Subcutaneous preadipocyte (primary cell): ENCODE measurements around the gene BORA. TPM values are rescaled to one million over a fixed set of nuclear protein-coding genes. Genes with fewer than 3 reads are reported as not detected.

Experiments
- small RNA-seq: library from RNA; depleted of rRNA; stranded (forward); fragments of <200 nt; gene quantifications from one replicate; pipeline ENCODE3, GENCODE V24; 2012
- total RNA-seq: library from RNA; depleted of rRNA; stranded (reverse); fragments of >200 nt; gene quantifications from 2 replicates; pipeline ENCODE4 v1.2.3, GENCODE V29; 2012

BORA gene
- 7.7 and 13.9 TPM in 2 replicates for total RNA-seq

DNA sequence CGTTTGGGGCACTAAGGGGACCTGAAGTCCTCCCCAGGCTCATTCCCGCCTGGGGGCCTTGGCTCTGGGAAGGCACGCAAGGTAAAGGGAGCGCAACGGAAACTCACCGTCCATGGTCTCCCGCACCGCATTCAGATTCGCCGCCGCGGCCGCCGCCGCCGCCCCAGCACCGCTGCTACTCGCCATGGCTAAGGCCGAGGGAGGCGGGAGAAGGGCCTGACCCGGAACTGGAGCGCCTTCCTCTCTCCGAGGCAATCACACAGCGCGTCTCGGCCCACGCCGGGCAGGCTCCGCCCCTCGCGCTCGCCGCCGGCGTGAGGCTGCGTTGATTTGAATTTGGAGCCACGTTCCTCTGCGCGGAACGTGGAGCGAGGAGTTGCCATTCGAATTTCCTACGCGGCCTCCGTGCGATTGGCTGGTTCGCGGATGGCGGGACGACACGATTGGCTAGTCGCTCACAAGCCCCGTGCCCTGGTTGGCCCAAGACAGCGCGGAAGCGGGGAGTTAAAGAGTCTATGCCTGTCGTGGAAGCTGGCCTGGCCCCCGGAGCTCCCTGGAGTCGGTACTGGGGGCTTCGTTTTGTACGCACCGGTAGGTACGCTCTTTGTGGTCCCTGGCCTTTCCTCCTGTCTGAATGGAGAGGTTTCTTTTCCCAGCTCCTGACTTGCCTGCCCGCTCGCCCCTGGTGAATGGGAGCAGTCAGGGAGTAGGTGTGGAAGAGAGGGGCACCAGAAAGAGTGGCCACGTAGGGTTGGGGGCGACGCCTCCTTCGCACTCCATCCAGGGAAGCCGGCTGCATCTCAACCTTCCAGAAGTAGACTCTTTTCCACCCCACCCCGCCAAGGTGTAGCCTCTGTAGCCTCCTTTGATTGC lies at the start of gene BORA, which contains the start of gene MZT1:
TSS of gene BORA (plus strand) at position 507 of the 873 bp plus-strand sequence. CDS start 1,018 bp downstream, outside the sequence.
TSS of gene MZT1 (minus strand) at position 213 of the 873 bp plus-strand sequence. CDS start at position 186, 27 bp downstream.

GRCh38 chr13:72781451-72782439 lies 54.0 kb downstream of the BORA start, which contains the start of the genes DIS3 and PIBF1:
TSS of gene DIS3 (minus strand) at chr13:72781900. CDS start at chr13:72781832, 68 bp downstream.
TSS of gene PIBF1 (plus strand) at chr13:72782133. CDS start at chr13:72783470, 1,337 bp downstream.

Small RNA genes lying within 50 kb of the gene (small RNA-seq; reads per million reads assigned to genes)
- not detected for gene RNU6-80P

Other genes starting within 250 kb of the BORA start
- gene MZT1, start 294 bp upstream of the BORA start, total RNA-seq: 12.1 and 18.8 TPM in 2 replicates
- 28.3 and 42.0 TPM in 2 replicates for gene DIS3, start 54.0 kb downstream of the BORA start, total RNA-seq
- gene PIBF1, start 54.2 kb downstream of the BORA start, total RNA-seq: 18.0 and 25.4 TPM in 2 replicates